Measurements from ENCODE around the gene NDUFS8.

Gene NDUFS8

DNA sequence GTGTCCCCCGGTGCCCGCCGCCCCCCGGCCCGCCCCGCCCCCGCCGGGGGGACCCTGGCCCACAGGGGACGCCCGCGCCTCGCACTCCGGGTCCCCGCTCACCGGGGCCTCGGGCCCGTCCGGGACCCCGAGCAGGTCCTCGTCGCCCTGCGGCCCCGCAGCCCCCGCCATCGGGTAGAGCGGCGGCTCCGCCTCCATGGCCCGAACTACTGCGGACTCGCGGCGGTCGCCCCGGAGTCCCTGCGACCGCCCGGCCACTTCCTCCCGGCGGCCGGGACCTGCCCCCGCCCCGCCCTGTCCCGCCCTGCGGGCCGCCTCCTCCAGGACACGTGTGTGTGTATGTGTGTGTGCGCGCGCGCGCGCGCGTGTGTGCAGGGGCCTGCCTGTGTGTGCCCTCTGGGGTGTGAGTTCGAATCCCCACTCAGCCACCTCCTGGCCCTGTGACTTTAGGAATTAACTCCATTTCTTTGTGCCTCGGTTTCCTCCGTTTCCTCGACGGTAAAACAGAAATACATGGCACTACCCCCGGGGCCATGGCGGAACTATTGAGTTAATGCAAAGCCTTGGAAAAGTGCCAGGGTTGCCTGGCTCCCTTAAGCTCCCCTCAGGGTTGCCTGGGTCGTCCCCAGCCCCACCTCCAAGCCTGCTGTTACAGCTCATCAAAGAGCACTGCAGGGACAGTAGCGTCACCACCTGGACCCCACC is 26.5 kb upstream of the NDUFS8 start, which contains the start of gene UNC93B1:
UNC93B1 (minus strand) TSS at position 252 of the 705 bp plus-strand sequence; CDS start at position 198, 54 bp downstream.
- DNase-seq = peak; percentile 79

DNA sequence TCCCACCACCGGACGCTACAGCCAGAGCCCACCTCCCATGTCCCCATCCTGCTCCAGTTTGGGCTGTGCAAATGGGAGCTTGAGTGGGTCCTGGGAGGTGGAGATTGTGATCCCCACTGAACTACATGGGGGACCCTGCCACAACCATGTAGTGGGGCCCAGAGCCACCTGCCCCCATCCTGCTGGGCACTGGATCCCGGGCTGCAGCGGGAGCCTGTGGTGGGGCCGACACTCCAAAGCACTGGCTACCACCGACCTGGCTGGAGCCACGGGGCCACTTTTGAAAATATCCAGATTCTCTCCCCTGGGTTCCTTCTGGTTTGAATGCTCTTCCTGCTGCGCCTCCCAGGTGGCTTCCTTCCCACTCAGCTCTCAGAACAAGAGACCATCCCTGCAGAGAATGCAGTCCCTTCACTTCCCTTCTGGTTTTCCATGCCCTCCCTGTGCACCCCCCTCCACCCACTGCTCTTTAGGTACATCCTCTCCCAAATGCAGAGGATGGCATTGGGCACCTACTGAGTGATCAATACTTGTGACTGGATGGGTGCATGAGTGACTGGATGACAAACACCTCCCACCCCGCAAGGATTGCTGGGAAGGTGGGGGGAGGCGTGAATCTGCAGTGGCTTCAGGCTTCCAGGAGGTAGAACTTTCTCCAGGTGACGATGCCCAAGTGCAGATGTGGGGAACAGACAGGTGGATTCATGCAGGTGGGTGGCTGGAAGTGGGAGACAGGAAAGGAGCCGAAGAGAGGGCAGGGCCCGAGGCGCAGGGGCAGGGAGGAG is 25.7 kb upstream of the NDUFS8 start:
- DNase-seq = no peak

DNA sequence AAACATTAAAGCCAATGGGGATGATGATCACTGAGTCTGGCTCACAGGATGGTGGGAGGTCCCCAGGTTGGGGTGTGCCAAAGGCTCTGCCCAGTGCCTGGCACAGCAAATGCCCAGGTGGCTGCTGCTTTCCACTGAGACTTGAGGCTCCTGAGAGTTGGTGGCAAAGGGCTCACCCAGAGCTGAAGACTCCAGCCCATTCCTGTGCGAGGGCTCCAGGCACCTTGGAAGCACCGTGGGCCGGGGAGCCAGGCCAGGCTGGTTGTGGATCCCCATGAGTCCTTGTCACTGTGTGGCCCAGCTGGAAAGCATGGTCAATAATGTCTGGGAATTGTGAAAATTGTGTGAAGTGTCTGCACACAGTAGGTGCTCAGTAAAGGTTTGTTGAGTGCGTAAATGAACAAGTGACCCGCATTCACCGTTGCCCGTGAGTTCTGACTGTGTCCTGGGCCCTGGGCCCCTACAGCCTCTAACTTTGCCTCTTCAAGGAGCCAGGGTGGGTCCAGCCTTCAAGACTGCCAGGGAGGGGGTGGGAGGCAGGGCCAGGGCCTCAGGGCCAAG is 23.8 kb upstream of the NDUFS8 start:
- DNase-seq = no peak

DNA sequence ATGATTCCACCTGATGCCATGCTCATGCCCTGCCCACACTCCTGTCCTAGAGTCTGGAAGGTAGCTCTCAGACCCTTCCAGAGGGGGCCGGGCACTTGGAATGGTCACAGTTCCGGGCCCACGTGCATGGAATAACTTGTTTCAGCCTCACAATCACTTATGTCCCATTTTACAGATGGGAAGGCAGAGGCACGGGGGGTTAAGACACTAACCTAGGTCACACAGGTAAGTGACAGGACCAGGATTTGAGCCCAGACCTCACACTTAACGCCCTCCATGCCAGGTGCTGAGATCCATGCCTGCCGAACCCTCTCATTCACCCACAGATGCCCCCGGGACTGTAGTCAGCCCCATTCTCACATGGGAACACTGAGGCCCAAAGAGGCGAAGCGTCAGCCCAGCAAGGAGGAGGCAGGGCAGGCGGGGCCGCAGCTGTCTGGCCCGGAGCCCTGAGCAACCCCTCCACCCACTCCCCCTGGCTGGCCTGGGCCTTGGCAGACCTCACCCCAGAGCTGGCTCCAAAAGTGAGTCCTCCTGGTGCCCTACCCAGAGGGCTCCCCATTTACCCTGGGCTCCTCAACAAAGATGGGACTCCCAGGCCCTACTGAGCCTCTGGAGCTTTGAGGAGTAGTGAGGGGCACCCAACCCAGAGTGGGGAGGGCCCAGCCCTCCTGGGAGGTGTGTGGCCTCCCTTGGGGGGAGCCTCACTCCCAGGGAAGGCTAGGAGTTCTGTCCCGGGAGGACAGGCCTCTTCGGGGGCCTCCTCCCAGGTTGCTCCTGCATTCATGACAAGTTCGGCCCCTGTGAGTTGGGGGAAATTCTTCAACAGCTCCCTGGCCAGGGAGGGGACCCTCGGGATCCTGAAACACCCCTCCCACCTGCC is 22.7 kb upstream of the NDUFS8 start:
- no peak for DNase-seq

DNA sequence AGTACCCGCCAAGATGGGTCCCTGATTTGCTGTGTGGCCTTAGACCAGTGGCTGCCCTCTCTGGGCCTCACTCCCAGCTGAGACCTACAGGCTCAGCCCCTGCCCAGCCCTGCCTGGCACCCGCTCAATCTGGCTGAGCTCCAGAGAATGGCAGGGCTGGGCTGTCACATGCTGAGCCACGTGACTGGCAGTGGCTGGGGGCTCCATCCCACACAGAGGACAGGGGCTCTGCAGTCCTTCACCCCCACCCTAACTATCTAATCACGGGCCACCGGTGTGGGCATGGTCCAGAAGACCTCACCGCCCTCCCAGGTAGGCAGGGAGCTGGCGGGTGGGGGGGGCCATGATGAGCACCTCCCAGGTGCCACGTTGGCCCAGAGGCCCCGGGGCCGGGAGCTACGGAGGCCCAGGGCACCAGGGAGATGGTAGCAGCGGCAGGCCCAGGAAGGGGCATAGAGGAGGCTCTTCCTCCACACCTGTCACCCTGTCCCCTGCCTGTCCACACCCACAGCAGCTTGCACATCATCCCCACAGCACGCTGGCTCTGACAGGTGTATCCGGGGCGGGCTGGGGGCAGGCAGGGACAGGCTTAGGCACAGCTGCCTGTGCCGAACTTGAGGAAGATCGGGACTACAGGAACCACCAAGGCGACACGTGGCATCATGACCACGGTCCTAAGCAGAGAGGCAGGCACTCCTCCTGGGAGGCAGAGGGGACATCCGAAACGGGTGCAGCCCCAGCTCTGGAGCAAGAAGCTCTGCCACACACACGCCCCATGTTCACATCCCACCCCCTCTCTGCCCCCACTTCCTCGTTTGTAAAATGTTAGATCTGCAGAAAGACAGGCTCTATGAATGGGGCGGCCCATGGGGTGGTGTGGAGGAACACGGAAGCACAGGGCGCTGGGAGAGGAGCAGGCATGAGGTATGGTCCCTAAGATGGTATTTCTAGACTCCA is 21.8 kb upstream of the NDUFS8 start:
- no peak for DNase-seq

DNA sequence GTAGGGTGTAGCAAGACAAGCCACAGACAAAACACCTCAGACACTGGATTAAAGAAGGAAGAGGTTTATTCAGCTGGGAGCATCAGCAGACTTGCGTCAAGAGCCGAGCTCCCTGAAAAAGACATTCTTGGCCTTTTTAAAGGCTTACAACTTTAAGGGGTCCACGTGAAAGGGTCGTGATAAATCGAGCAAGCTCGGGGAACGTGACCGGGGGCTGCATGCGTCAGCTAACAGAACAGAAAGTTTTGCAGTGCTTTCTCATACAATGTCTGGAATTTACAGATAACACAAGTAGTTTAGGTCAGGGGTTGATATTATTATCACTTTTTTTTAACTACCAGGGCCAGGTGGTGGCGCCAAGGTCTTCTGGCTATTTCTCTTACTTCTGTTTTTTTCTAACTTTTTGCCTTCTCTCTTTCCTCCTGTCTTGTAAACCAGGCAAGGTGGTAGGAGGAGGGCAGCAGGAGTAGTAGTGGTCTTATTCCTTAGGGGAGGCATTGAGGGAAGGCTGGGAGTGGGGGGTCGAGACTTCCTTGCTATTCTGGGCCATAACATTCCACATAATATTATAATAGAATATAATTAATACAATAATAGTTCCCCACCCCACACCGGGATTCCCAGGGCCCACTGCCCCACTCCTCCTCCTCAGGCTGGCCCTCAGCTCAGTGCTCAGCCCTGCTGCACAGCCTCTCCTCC is 20.9 kb upstream of the NDUFS8 start:
- peak; percentile 23 for DNase-seq

DNA sequence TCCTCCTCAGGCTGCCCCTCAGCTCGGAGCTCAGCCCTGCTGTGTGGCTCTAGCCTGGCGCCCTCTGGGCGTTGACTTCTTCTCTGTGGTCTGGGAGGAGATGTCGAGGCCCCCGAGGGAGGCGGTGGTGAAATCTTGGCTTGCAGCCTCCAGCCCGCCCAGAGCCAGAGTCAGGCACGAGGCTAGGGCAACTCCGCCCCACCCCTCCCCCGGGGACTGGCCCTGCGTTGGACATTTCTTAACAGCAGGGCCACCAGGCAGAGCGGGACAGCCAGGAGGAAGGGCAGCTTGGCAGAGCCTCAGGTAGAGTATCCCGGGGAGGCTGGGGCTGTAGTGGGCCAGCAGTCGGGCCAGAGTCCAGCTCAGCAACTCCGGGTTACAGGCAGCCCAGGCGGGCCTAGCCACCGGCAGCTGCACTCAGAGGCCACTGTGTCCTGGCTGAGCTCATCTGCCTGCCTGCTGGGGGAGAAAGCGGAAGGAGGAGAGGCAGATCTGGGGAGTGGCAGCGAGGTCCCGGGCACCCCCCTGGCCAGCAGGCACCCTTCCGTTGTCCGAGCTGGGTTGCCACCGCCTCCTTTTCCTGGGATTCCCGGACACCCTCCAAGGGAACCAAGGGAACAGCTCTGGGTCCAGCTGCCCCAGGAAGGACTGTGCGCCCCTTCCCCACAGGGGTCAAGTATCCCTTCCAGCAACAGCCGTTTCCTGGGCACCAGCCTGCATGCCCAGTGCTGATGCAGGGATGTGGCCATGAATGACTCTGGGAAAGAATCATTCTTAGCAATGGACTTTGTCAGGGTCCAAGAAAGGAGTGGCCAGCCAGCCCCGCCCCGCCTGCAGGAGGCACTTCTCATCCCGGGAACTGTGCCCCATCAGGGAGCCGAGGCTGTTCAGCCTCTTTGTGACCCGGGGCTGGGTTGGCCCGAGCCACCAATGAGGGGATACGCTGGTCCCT is 20.1 kb upstream of the NDUFS8 start, which contains the start of gene ALDH3B1:
ALDH3B1 (plus strand) TSS at position 238 of the 952 bp plus-strand sequence. CDS start 4,971 bp downstream, outside the sequence.
- DNase-seq = peak; percentile 32

DNA sequence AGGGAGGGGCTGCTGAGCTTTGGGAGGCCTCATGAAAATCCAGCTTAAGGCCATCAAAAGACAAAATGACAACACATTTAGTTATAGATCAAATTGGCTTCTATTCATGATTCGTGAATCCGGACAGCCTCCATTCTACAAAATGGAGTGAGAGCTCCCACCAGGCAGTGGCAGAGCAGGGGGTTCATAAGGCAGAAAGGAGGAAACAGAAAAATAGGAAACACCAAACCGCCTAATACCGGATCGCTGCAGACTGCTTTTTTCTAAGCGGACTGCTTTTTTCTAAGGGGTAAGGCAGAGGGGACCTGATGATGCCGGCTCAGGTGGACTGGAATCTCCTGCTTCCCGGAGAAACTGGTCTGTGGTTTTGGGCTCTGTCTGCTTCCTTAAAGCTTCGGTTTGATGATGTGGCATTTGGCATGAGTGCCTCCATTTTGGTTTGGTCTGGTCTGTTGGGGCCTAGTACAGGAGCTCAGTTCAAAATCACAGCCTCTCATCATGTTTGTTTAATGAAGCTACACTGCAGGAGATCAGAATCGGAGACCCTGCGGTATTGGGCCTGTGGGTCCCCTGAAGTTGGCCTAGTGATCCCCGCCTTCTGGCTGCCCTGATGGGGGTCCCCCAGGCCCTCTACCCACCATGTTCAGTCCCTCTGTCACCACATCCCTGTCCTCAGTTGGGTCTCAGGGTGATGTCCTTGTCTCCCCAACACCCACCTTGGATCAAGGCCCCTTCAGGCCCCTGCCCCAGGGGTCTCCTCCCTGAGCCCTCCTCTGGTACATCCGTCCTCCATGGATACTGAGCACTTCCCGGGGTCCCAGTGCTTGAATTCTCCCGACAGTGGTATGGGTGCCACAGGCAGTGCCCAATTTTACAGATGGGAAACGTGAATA is 19.2 kb upstream of the NDUFS8 start:
- DNase-seq = no peak

DNA sequence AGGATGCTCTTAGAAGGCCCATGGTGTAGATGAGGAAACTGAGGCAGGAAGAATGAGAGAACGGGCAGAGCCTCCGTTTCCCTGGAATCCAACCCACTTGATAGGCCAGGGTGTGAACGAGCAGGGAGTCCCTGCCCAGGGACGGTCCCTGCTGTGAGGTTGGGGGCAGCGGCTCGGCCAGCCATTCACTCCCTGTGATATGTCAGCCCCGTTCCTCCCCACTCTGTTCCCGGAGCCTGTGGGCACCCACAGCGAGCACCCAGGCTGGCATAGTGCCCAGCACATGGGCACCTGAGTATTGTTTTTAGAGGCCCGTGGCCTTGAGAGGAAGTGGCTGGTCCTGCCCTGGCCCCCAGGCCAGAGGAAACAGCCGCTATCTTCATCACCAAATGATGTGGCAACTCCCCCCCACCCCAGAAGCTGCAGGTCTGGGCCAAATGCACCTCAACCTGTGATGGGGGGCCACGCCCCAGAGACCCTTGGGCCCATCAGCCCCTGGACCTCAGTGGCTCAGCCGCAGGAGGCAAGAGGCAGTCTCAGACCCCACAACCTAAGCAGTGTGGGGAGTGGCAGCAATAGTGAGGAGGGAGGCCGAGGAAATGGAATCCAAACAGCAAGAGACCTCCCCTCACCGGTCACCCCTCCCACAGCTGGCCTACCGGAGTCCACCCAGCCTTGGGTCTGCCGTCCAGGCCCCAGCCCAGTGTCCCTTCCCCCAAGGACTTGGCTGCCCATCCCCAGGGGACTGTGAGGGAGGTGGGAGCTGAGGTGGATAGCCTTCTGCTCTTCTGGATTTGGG is 18.2 kb upstream of the NDUFS8 start:
- no peak for DNase-seq

DNA sequence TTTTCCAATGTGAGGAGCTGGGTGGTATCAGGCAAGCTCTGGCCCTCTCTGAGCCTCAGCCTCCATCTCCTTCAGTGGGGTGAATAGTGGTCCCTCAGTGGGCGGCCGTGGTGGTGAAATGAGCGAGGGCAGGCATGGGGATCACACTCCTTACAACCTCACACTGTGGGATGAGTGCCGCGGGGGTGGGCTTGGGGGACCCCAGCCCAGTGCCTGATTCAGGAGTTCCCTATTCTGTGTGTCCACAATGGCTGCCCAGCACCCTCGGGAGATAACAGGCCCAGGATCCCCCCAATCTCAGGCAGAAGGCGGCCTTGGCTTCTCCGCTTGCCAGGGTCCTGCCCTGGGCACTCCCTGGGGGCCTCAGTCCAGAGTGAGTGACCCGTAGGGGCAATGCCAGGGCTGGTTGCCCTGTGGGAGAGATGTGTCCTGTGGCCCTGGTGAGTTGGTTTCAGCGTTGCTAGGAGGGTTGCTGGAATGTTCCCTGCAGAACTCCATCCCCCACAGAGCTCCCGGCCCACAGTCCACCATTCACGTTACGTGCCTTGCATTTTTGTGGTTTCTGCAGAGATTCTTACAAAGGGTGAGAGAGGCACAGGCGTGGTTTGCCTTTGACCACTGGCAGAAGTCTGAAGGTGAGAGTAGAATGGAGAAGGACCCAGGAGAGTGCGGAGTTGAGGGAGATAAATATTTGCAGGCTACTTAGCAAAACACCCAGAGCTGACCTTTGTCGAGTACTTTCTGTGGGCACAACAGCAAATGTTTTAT is 17.5 kb upstream of the NDUFS8 start:
- DNase-seq = no peak

DNA sequence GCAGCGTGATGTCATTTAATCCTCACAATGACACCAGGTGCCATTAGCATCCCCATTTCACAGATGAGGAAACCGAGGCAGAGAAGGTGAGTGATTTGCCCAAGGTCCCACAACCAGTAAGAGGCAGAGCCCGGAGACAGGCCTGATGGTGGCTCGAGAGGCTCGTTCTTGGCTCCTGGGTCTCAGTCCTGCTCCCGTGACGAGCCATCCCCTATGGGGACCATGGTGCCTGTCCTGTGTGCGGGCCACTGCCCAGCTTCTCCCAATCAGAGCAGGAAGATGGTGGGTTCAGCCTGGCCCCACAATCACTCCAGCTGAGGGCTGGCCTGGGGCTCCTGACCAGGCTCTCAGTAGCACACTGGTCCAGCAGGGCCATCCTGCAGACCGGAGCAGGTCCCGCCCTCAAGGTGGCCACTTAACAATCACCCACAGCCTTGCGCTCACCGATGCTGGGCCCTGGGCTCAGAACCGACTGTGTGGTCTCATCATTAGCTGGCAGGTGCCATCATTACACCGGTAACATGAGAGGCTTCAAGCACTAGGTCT is 16.8 kb upstream of the NDUFS8 start:
- no peak for DNase-seq

DNA sequence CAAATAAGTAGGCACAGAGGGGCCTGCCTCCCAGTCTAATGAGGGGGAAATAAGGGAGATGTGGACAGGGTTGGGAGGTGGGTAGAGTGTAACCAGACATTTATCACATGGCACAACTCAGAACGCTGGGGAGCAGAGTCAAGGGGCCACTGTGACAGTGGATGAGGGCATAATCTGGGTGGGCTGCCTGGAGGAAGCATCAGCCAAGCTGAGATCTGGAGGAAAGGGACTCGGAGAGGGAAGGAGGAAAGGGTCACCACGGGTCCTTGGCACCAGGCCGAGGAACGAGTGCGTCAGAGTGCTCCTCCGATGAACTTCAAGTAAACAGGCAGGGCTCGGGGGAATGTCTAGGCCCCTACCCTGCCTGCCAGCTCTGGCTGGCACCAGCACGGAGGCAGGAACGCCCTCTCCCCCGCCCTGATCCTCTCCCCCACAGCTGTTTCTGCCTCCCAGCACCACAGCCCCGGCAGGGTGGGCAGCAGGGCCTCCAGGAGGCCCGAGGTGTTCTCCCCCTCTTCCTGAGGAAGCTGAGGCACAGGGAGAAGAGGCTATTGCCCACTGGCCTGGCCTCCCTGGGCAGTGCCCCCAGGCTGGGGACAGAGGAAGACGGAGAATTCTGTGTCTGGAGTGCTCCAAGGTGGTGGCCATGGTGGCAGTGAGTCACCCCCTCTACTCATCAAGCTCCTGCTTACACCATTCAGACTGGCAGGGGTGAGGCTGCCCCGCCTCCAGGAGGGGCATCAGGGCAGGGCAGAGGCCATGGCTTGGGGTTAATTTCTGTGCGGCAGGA is 16.1 kb upstream of the NDUFS8 start:
- no peak for DNase-seq

DNA sequence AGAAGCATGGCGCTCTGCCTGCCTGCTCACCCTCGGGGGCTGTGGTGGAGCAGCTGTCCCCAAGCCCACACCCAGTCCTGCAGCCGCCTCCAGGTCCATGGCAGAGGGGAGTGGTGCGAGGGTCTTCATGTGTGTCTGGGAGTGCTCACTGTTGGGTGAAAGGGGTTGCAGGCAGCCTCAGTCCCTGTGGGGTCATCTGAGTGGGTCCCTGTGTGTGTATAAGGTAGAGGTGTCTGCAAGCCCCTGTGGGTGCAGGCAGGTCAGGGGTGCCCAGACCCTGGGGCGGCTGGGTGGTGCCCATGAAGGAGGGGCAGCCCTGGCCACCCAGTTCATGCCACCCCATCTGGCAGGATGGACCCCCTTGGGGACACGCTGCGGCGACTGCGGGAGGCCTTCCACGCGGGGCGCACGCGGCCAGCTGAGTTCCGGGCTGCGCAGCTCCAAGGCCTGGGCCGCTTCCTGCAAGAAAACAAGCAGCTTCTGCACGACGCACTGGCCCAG is 15.5 kb upstream of the NDUFS8 start:
- DNase-seq = no peak

DNA sequence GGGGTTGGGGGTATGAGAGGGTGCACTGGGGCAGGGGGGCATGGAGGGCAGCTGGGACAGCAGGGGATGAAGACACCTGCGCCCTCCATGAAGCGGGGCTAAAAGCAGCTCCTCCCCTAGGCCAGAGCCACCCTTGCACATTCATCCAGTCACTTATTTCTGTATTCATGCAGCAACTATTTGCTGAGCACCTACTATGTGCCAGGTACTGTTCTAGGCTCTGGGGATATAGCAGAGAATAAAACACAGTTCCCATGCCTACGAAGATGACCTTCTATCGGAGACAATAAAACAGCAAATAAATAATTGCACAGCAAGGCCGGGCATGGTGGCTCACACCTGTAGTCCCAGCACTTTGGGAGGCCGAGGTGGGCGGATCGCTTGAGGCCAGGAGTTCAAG is 15.0 kb upstream of the NDUFS8 start:
- no peak for DNase-seq

DNA sequence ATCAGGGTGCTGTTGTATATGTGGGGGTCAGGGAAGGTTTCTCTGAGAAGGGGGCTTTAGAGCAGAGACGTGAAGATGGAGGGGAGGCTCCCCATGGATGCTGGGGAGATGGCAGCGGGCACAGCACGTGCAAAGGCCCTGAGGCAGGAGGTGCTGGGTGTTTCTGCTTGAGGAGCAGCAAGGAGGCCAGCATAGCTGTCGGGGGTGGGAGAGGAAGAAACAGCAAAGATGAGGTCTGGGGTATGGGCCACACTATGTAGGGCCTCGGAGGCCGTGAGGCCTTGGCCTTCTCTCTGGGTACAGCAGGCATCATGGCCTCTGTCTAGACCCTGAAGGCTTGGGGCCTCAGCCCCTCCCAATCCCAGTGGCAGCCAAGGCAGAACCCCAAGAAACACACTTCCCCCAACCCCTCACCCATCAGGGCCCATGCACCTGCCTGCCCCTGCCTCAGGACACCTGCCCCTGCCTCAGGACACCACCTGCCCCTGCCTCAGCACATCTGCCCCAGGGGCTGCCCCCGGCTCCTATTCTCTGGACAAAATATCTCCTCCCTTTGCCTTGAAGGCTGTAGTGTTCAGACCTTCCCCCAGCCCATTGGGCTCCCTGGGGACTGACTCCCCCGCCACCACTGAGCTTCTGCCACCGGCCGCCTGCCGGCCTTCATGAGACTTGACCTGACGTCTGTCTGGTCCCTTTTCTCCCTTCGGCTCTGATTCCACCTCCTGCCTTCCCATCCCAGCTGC is 14.1 kb upstream of the NDUFS8 start:
- DNase-seq = no peak

Data from GDM1 (cell line).